Astrocyte of the cerebellum (primary cell): ENCODE results near the gene NTRK1.

Source experiments
- DNase-seq: peaks from one replicate; pipeline ENCODE4 v3.0.0-alpha.2; 2011; ENCODE audit warnings: low read depth
- H3K4me3 ChIP-seq: 2 replicates; pipeline ENCODE4 v1.5.1; 2011; ENCODE audit warnings: mild to moderate bottlenecking, low read depth, low read length, moderate library complexity
- in situ Hi-C: cut with HindIII; loops from 2 replicates; pipeline ENCODE4 v1.10.0; 2017; ENCODE audit warnings: low sequenced_read_pairs
- TF ChIP-seq, protein P1 (sequence below): IDR thresholded peaks from 2 replicates; pipeline ENCODE4 v1.5.1; 2012; ENCODE audit warnings: low read length, low read depth, moderate library complexity, mild to moderate bottlenecking; ENCODE audit errors: missing control alignments

NTRK1 gene

DNA sequence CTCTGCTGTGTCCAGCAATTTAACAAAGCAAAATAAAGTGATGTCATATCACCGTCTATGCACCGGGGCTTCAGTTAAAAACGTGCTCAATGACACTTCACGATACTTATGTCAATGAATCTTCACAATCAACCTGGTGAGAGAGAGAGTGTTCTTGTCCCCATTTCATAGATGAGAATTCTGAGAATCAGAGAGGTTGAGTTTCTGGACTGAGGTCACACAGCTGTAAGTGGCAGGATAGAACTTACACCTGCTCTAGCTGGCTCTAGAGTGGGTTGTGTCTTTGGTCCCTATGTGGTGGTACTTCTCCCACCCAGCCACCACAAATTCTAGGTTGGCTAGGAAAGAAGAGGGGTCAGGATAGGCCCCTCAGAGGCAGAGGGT is 5.2 kb downstream of the NTRK1 start:
- H3K4me3 ChIP-seq: no peak overlapping the region
- in situ Hi-C loops: no loop called here
- no peak for DNase-seq
- TF ChIP-seq, protein P1, sequence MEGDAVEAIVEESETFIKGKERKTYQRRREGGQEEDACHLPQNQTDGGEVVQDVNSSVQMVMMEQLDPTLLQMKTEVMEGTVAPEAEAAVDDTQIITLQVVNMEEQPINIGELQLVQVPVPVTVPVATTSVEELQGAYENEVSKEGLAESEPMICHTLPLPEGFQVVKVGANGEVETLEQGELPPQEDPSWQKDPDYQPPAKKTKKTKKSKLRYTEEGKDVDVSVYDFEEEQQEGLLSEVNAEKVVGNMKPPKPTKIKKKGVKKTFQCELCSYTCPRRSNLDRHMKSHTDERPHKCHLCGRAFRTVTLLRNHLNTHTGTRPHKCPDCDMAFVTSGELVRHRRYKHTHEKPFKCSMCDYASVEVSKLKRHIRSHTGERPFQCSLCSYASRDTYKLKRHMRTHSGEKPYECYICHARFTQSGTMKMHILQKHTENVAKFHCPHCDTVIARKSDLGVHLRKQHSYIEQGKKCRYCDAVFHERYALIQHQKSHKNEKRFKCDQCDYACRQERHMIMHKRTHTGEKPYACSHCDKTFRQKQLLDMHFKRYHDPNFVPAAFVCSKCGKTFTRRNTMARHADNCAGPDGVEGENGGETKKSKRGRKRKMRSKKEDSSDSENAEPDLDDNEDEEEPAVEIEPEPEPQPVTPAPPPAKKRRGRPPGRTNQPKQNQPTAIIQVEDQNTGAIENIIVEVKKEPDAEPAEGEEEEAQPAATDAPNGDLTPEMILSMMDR: no peak

DNA sequence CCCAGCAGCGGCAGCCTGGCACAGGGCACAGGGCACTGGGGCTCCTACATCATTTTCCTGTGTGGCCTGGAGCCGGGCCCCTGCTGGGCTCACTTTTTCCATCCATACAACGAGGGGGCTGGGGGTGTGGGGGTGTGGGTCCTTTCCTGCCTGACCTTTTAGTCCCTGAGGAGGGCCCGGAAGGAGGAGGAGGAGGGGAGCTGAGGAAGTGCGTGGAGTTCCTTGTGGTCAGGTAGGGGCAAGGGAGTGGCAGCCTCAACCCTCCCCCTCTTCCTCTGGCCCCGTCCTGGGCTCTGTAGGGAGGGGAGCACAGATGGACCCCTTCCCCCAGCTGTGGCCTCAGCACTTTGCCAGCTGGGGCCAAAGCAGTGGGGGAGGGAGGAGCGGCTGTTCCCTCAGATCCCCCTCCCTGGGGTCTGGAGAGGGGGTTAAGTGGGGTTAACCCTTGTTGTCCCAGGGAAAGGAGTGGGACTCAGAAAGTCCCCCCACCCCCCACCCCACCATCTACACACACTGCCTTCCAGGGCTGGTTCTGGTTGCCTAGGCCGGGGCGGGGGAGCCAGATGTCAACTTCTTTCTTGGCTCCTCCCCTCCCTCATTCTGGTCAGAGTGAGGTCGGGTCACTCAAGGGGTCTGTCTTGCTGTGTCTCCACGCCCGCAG is 5.7 kb downstream of the NTRK1 start:
- no peak overlapping the region for H3K4me3 ChIP-seq
- TF ChIP-seq, protein P1: no peak
- in situ Hi-C loops: no loop called here
- DNase-seq: no peak

DNA sequence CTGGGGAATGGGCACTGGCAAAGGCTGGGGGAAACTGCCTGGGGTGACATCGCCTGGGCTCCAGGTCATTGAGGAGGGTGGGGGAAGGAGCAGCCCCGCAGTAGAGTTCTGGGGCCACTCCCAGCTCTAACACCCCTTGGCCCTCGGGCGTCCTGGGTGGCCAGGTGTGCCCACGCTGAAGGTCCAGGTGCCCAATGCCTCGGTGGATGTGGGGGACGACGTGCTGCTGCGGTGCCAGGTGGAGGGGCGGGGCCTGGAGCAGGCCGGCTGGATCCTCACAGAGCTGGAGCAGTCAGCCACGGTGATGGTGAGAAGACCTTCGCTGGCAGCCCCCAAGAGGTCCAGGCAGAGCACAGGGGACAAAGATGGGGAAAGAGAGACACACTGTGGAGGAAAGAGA is 7.7 kb downstream of the NTRK1 start:
- in situ Hi-C loops: no loop called here
- no peak overlapping the region for H3K4me3 ChIP-seq
- DNase-seq: no peak
- TF ChIP-seq, protein P1: no peak

DNA sequence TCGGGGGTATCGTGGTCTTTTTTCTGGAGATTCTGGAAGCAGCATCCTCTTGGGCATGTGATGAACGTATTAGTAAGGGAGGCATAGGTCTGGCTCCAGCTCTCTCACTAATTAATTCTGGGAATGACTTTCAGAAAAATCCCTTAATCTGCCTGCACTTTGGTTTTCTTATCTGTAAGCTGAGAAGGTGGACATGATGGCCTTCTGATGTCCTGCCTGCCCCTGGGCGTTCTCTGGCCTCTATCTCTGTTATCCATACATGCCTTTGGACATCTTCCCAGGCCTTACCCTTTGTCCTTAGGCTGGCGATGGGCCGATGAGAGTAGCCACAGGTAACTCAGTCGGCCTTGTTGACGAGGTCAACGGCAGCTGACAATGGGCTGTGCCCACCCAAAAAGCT is 8.8 kb downstream of the NTRK1 start:
- in situ Hi-C loops: no loop called here
- no peak for DNase-seq
- TF ChIP-seq, protein P1: no peak
- no peak overlapping the region for H3K4me3 ChIP-seq

DNA sequence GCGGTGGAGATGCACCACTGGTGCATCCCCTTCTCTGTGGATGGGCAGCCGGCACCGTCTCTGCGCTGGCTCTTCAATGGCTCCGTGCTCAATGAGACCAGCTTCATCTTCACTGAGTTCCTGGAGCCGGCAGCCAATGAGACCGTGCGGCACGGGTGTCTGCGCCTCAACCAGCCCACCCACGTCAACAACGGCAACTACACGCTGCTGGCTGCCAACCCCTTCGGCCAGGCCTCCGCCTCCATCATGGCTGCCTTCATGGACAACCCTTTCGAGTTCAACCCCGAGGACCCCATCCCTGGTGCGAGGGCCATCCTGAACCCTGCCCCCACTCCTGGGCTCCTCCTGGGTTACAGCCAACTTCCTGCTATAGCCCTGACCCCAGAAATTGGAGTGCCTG is 13.0 kb downstream of the NTRK1 start:
- TF ChIP-seq, protein P1: no peak
- in situ Hi-C loops: no loop called here
- no peak for DNase-seq
- H3K4me3 ChIP-seq: no peak overlapping the region

DNA sequence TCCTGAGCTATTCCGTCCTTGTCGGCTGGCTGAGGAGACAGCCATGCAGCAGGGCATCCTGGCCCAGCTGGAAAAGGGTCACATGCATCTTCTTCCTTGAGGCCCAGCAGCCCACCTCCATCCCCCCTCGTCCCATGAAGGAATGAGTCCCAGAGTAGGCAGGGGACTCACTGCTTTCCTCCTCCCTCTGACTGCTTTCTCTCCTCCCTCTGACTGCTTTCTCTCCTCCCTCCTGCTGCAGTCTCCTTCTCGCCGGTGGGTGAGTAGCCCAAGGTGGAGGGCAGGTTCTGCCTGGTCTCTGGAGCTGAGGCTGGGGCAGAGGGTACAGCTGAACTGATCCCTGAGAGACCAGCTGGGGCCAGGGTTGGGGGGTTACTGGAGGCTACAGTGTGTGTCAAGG is 13.5 kb downstream of the NTRK1 start:
- in situ Hi-C loops: no loop called here
- no peak for DNase-seq
- TF ChIP-seq, protein P1: no peak
- H3K4me3 ChIP-seq: no peak overlapping the region
